C4-2B (cell line): ENCODE data around the gene CTNNA3.

Source experiments
- H3K27ac ChIP-seq: fragments of 450-650 bp; 2 replicates; pipeline ENCODE4 v1.5.1; 2017
- CTCF ChIP-seq: fragments of 450-650 bp; conservative IDR thresholded peaks from 2 replicates; pipeline ENCODE4 v1.5.1; 2017; ENCODE audit warnings: mild to moderate bottlenecking
- ZFX ChIP-seq: fragments of 450-650 bp; IDR thresholded peaks from 2 replicates; pipeline ENCODE4 v1.6.1; 2017

CTNNA3 gene

GRCh38 chr10:66844176-66844942, 851.6 kb downstream of the CTNNA3 start:
- TF ChIP-seq ZFX = no peak
- peak; percentile 11; the same call in 1 of the 2 replicates for TF ChIP-seq CTCF
- H3K27ac ChIP-seq = no peak overlapping the region

GRCh38 chr10:66843396-66843795, 852.6 kb downstream of the CTNNA3 start:
- H3K27ac ChIP-seq = no peak overlapping the region
- TF ChIP-seq CTCF = no peak
- TF ChIP-seq ZFX = no peak

GRCh38 chr10:66842867-66843266, 853.1 kb downstream of the CTNNA3 start:
- H3K27ac ChIP-seq = no peak overlapping the region
- TF ChIP-seq ZFX = no peak

GRCh38 chr10:66842371-66842770, 853.6 kb downstream of the CTNNA3 start:
- TF ChIP-seq ZFX (no peak), CTCF (no peak)

GRCh38 chr10:66838656-66839055, 857.3 kb downstream of the CTNNA3 start:
- no peak overlapping the region for H3K27ac ChIP-seq
- no peak for TF ChIP-seq ZFX
- no peak for TF ChIP-seq CTCF

More at GRCh38 chr10:66842371-66842770, 853.6 kb downstream of the CTNNA3 start:
- H3K27ac ChIP-seq = no peak overlapping the region

GRCh38 chr10:66837990-66838389, 858.0 kb downstream of the CTNNA3 start:
- TF ChIP-seq CTCF = no peak
- TF ChIP-seq ZFX = no peak
- H3K27ac ChIP-seq = no peak overlapping the region

- TF ChIP-seq ZFX = no peak
- no peak for TF ChIP-seq CTCF
- no peak overlapping the region for H3K27ac ChIP-seq
These were observed 858.7 kb downstream of the CTNNA3 start for GRCh38 chr10:66837335-66837734.

- H3K27ac ChIP-seq = no peak overlapping the region
- TF ChIP-seq ZFX = no peak
- no peak for TF ChIP-seq CTCF
These were observed 859.2 kb downstream of the CTNNA3 start for GRCh38 chr10:66836771-66837170.
